Stimulated activated CD8-positive, alpha-beta memory T cell treated with anti-CD3 and anti-CD28 coated beads, Interleukin-4, amount 100 ng/mL, for 1 hour (primary cell): ENCODE data around the gene TDRD9.
"Not testable (repeated sequence)": the region's sequence is repeated elsewhere in the genome, so short reads cannot be mapped to it uniquely, and the experiment has no call there.

Experiments
- DNase-seq, 2 donors: peaks; one replicate each; pipeline ENCODE4 v3.0.0-alpha.2; 2020; ENCODE audit warnings: low read depth in 2 of 2, low spot score in 1 of 2

The TDRD9 gene, protein sequence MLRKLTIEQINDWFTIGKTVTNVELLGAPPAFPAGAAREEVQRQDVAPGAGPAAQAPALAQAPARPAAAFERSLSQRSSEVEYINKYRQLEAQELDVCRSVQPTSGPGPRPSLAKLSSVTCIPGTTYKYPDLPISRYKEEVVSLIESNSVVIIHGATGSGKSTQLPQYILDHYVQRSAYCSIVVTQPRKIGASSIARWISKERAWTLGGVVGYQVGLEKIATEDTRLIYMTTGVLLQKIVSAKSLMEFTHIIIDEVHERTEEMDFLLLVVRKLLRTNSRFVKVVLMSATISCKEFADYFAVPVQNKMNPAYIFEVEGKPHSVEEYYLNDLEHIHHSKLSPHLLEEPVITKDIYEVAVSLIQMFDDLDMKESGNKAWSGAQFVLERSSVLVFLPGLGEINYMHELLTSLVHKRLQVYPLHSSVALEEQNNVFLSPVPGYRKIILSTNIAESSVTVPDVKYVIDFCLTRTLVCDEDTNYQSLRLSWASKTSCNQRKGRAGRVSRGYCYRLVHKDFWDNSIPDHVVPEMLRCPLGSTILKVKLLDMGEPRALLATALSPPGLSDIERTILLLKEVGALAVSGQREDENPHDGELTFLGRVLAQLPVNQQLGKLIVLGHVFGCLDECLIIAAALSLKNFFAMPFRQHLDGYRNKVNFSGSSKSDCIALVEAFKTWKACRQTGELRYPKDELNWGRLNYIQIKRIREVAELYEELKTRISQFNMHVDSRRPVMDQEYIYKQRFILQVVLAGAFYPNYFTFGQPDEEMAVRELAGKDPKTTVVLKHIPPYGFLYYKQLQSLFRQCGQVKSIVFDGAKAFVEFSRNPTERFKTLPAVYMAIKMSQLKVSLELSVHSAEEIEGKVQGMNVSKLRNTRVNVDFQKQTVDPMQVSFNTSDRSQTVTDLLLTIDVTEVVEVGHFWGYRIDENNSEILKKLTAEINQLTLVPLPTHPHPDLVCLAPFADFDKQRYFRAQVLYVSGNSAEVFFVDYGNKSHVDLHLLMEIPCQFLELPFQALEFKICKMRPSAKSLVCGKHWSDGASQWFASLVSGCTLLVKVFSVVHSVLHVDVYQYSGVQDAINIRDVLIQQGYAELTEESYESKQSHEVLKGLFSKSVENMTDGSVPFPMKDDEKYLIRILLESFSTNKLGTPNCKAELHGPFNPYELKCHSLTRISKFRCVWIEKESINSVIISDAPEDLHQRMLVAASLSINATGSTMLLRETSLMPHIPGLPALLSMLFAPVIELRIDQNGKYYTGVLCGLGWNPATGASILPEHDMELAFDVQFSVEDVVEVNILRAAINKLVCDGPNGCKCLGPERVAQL (N-terminal part only)

DNA sequence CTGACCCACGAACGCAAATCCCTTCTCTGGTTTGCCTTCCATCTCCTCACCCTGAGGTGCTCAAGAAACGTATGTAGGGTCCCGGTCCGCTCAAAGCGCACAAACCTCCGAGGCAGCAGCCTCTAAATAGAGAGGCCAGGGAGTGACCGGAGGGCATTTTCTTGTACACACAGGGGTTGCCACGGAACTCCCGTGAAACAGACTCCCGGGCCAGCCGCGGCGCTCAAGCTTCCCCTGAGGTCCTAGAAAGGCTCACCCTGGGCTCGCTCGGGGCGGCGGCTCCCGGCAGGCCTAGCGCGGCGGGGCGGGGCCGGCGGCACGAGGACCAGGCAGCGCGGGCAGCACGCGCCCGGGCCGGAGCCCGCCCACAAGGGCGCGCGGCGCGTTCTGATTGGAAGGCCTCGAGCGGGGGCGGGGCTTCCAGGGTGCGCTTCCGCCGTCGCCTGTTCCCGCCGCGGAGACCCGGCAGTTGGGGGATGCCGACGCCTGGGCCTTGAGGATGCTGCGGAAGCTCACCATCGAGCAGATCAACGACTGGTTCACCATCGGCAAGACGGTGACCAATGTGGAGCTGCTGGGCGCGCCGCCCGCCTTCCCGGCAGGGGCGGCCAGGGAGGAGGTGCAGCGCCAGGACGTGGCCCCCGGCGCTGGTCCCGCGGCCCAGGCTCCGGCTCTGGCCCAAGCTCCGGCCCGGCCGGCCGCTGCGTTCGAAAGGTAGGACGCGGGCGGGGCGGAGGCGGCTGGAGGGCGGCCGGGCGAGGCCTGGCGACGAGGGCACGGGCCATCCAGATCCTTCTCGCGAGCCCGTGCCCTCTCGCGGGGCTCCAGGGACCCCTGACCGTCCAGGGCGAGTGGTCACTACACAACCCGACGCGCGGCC, at the start of gene TDRD9:
Gene TDRD9 (plus strand): TSS at position 446 of the 880 bp plus-strand sequence. CDS start 54 bp downstream, at position 500.
- no peak for DNase-seq

DNA sequence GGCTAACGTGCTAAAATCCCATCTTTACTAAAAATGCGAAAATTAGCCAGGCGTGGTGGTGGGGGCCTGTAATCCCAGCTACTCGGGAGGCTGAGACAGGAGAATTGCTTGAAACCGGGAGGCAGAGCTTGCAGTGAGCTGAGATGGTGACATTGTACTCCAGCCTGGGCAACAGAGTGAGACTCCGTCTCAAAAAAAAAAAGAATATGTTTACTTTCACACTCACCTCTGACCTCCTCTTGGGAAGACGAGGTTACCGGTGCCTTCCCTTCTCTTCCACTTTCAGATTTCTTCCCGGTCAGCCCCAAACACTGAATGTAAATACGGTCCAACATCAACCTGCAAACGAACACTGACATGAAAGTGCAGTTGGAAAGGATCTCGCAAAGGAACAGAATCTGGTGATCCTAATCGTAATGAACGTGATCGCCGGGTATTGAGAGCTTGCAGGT, 49.1 kb upstream of the TDRD9 start:
- no peak for DNase-seq

DNA sequence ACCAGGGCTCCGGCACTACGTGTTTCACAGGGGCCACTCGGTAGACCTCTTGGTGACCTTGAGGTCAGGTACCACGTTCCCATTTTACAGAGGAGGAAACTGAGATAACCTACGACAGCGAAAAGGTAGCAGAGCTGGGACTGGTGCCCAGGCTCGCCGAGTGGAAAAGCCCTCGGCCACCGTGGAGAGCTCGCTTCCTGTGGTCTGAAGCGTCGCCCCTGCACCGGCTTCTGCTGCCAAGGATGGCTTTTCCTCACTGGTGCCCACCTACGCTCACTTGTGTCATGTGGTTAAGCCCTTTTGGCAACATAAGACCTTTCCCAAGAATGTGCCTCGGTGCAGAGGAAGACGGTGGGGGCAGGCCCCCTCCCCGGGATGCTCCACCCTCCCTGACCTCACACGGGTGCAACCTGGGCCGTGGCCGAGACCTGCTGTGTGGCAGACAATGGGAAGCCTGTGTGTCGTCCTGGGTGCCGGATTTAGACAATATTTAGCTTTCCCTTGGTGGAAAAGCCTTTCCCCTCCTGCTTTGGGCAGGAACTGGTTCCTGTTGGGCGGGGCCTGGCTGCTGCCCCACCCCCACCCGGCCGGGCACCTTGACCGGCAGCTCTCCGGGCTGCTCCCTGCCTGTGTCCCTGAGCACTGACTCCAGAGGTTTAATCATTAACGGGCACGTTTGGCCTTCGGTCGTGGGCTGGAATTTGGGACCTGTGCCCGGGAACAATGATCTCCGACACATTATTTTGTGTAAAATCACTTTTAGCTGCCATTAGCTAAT, 48.5 kb upstream of the TDRD9 start:
- no peak for DNase-seq

DNA sequence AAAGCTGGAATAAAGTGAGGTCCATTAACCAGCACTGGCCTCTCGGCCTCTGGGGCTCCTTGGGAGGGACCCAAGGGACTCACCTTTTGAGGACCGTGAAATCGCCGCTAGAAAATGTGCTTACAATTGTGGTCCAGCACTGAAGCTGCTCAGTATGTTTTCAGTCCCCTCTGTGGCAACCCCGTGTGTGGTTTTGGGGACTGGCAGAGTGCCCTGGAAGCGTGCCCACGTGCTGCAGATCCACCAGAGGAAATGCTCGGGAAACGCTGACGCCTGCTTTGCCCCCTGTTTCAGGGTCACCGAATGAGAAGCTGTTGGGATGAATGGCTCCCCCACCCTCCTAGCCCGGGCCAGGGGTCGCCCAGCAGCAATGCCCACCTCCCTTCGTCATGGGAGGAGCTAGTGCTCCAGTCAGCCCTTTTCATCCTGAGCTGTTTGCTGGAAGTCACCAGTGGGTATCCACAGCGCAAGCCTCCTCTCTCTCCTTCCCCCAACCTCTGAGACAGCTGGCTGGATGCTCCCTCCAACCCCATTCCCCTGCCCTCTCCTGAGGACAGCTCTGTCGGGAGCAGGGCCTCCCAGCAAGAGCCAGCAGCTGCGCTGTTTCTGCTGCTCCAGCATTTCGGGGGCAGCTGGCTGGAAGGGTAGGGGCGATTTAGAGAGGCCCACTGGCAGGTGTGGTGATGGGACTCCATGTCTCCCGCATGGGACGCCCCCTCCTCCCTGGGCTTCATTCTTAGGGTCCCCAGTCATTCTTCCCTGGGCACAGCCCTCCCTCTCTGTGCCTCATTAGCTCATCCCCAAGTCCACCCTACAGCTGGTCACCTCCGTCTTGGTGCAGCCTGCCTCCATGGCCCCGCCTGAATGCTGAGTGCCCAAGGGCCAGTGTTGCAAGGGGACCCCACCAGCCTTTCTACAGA, 47.6 kb upstream of the TDRD9 start:
- no peak for DNase-seq

DNA sequence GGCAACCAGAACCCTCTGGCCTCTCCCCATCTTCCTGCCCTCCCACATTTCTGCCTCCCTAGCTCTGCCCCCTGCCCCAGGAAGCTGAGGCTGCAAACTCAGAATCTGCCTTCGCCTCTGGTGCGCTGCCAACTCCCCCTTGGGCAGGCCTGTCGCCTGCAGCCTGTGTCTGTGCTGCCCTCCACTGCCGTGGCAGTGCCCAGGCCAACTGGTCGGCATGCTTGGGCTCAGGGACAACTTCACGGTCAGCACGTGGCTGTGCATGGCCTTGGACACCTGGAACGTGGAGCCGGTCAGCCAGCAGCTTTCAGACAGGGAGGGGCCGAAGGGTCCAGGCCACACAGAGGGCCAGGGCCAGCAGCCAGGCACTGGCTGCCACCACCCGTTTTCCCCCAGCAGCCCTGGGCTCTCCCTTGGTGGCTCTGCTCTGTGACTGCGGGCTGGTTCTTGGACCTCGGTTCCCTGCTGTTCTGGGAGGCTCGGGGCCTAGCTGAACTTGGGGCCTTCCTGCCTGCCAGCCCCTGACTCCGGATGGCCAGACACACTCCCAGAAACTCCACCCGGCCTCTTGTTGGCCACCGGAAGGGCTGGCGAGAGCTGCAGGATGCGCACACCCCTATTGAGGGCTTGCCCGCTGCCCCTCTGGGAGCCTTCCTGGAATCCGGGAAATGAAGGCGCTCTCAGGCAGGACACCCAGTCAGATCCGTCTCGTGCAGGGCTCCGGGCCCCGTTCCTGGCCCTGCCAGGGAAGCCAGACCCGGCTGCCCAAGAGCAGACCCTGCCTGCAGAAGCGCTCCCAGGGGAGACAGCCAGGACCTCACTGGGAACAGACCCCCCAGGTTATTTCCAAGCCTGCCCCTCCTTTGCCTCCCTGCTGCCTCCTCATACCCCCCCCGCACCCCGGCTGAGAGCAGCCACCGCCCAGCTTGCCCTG, 46.7 kb upstream of the TDRD9 start:
- DNase-seq = no peak

DNA sequence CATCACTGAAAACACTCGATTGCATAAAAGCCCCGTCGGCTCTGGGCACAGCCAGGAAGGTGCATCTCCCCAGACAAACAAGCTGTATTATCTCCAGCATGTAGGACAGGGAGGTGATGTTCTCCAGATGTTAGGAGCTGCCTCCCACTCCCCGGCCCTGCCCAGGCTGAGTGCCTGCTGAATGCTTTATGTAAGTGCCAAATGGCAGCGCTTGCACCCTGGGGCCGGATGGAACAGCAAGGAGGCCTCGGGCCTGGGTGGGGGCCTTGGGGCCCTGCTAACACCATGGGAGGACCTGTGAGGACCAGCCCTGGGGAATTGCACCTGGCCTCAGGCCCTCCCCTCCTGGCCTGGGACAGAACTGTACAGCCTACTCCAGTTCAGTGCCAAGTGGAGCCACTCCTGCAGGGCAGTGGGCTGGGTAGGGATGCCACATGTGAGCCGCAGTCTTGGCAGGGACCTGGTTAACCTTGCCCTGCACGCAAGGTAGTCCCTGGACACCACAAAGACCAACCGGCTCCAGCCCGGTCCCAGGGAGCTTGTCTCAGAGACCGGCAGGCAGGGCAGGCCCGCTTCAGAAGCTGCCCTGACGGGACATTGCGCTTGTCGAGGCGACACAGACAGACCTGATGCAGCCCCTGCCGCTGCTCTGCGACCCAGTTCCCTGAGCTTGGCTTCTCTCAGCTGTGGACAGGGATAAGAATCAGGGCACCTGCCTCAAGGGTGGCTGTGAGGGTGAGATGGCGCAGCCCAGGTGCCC, 45.6 kb upstream of the TDRD9 start:
- no peak for DNase-seq

DNA sequence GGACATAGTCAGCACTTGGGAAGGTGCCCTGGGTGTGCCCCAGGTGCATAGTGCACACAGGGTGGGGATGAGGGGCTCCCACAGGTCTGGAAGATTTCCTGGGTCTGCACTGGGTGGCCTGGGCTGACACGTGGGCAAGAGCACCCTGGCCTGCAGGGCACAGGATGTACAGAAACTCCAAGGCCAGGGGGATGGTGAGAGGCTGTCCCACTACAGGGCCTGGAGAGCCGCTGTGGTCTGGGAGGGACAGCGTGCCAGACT, 45.1 kb upstream of the TDRD9 start:
- DNase-seq = no peak

DNA sequence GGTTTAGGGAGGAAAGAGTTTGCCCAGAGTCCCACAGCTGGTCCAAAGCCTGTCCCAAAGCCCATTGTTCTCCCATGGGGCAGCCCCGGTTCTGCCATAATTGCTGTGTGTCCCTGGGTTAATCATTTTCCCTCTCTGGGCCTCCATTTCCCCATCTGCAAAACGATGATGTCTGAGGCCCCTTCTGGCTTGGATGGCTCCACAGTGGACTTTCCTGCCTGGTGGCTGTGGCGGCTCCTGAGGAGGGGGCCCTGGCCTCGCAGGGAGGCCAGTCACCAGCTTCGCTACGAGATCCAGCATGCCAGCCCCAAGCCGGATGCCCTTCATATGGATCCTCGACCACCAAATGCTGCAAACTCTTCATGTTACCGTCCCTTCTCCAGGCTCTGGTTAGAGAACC, 43.4 kb upstream of the TDRD9 start:
- no peak for DNase-seq

DNA sequence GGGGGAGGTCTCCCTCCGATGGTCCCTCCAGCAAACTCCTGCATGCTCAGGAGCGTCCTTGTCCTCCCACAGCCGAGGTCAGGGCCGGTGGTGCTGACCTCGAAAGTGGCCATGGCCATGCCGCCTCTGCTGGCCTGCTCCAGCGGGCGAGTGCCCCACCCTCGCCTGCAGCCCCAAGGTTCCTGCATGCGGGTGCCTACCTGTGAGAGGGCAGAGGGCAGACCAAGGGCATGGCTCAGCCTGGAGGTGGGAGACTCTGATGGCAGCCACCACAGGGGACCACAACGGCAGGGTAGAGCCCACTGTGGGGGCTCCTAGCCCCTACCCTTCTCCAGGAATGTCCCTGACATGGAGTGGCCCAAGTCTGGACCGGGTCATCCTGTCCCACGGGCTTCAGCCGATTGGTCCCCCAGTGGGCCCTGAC, 42.7 kb upstream of the TDRD9 start:
- DNase-seq = no peak

DNA sequence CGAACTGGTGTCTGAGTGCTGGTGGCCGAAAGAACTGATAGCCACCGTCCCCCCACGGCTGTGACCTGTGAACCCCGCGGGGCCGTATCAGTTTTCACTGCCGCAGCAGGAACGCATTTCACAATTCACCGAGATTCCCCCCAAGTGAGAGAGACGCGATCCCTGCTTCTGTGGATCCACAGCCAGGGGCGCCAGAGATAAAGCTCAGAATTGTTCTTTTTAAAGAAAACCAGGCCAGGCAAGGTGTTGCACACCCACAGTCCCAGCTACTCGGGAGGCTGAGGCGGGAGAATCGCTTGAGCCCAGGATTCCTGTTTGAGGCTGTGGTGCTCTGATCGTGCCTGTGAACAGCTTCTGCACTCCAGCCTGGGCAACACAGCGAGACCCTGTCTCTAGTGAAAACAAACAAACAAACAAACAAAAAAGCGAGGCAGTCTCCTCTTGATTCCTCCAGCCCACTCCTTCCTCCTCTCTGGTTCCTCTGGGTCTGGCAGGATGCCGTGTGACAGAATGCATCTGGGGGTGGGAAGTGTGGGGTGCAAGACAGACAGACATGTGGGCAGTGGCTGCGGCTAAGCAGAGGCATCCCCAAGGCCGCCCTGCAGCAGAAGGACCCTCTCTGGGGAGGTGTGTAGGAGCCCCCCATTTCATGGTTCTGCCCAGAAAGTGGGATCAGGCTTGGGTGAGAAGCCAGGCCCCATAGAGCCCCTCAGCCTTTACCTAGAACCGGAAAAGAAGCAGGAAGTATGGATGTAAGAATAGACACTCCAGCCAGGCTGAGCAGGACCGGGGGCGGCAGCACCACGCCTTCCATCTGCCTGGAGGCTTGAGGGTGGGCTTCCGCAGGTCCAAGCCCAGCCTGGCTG, 41.7 kb upstream of the TDRD9 start:
- no peak for DNase-seq

DNA sequence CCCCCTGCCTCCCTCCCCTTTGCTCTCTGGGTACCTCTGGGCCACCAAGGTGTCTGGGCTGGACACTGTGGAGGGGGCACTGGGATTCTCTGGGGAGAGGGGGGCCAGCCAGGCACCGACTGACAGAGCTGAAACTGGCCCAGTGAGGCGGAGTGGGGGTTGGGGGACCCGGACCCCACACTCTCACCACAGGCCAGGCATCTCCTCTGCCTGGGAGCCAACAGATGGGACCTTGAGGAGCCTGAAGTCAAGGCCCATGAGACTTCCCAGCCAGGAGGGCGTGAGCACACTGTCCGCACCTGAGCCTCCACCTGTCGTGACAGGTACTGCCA, 41.1 kb upstream of the TDRD9 start:
- no peak for DNase-seq

DNA sequence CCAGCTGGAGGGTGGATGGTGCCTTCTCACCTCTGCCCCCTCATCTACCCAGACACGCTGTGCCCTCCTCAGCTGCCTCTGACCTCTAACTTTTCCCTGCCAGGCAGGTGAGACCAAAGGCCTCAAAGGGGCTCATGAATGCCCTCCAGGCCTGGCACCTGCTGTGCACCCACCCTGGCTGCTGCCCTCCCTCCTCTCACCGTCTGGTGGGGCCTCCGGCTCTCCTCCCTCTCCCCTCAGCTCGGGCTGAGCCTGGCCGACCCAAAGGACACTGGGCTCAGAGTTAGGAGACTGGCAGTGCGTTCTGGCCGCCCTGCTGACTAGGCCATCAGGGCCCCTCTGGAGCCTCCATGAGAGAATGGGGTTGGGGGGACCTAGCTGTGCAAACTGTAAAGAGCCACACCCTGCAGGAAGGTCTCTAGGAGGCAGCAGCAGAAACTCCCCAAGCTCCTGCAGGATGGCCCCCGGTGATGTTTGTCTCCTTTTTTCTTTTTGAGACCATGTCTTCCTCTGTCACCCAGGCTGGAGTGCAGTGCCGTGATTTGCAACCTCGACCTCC, 40.6 kb upstream of the TDRD9 start:
- no peak for DNase-seq

DNA sequence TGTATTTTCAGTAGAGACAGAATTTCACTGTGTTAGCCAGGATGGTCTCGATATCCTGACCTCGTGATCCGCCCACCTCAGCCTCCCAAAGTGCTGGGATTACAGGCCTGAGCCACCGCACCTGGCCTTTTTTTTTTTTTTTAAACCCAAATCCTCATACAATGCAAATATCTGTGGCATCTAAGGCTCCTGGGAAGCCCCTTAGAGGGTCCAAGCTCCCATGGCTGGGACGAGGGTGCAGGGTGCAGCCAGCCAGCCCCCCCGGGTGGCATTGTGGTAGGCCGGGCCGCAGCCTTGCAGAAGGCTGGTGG, 39.3 kb upstream of the TDRD9 start:
- DNase-seq = not testable (repeated sequence)

DNA sequence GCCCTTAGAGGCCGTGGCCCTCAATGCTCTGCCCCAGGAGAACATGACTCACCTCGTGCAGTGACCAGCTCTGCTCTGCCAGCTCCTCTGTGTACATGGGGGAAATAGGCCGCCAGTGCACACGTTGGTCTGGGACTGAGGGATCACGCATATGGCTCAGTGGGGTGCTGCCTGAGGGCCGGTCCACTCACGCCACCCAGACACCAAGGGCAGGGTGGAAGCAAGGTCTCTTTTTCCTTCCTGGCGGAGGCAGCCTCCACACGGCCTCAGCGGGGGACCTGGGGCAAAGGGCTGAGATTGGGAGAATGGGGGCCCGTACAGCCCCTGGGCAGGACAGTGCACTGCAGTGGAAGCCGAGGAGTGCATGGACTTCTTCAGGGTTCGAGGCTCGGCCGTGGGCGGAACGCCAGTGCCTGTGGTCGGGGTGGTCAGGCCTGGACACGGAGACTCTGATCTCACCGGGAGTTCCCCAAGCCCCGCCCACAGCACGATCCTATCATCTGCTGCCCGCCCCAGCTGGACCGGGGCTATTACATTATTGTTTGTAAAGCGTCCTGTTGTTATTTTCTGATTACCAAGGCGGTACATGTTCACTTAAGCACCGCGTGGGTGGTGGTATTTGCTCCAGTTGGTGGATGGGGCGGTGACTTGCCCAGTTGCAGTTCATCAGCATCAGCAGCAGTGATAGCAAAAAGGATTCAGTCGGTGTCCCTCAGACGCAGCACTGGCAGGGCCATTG, 38.8 kb upstream of the TDRD9 start:
- DNase-seq = no peak

DNA sequence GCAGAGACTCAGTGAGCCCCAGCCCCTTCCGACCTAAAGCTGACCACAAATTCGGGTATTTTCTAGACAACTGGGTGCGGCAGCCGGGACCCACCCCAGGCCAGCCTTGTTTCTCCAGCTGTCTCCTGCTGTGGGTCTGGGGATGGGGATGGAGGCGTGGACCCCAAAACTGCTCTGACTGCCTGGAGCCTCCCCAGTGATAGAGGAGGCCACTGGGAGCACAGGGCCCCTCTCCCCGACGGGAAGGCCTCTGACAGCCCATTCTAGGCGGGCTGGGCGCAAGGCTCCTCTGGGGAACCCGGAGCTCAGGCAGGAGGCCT, 38.2 kb upstream of the TDRD9 start:
- no peak for DNase-seq
